DOHH2 (cell line): ENCODE data around the gene PDK1.

Experiments used
- EZH2phosphoT487 ChIP-seq: fragments of 200-600 bp; sonication (generic); IDR thresholded peaks from 2 replicates; pipeline ENCODE4 v1.6.1; 2017; ENCODE audit warnings: borderline replicate concordance, mild to moderate bottlenecking, antibody characterized with exemption, low read length, moderate library complexity, mixed read lengths
- TF ChIP-seq, protein P1 (sequence below): fragments of 200-600 bp; sonication (generic); IDR thresholded peaks from one replicate; pipeline ENCODE4 v1.5.1; 2014; ENCODE audit warnings: antibody characterized with exemption, mild to moderate bottlenecking, low read depth, low read length; ENCODE audit not compliant: poor library complexity, severe bottlenecking

DNA sequence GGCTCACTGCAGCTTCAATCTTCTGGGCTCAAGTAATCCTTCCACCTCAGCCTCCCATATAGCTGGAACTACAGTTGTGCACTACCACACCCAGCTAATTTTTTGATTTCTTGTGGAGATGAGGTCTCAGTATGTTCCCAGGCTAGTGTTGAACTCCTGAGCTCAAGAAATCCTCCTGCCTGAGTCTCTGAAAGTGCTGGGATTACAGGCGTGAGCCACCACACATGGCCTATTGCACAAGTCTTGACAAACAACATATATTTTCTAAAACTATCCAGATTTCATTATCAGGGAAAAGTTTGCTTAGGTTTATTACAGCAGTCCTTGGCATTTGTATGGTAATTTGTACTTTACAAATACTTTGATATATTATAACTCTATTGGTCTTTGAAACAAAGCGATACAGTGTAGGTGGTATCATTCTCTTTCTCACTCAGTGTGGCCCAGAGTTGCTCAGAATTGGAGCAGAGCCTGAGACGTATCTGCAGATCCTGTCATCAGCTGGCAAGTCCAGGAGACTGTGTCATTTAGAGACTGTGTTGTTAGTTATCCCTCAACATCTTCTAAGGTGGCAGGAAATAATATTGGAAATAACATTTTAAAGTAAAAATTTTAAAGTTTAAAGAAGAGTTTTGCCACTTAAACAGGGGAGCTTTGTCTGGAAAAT is 41.4 kb downstream of the PDK1 start:
- TF ChIP-seq, protein P1, sequence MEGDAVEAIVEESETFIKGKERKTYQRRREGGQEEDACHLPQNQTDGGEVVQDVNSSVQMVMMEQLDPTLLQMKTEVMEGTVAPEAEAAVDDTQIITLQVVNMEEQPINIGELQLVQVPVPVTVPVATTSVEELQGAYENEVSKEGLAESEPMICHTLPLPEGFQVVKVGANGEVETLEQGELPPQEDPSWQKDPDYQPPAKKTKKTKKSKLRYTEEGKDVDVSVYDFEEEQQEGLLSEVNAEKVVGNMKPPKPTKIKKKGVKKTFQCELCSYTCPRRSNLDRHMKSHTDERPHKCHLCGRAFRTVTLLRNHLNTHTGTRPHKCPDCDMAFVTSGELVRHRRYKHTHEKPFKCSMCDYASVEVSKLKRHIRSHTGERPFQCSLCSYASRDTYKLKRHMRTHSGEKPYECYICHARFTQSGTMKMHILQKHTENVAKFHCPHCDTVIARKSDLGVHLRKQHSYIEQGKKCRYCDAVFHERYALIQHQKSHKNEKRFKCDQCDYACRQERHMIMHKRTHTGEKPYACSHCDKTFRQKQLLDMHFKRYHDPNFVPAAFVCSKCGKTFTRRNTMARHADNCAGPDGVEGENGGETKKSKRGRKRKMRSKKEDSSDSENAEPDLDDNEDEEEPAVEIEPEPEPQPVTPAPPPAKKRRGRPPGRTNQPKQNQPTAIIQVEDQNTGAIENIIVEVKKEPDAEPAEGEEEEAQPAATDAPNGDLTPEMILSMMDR = no peak
- no peak for TF ChIP-seq EZH2phosphoT487
